OCI-LY3 (cell line): Measurements from ENCODE around the gene CCL26.
"Not testable (repeated sequence)": the region's sequence is repeated elsewhere in the genome, so short reads cannot be mapped to it uniquely, and the experiment has no call there.

Experiments
- CTCF ChIP-seq: fragments of 200-600, 300-600 bp; sonication (generic); IDR thresholded peaks from 2 replicates; pipeline ENCODE4 v1.5.1; 2014; ENCODE audit warnings: antibody characterized with exemption, low read length, low read depth
- EZH2phosphoT487 ChIP-seq: fragments of 200-600 bp; shearing (Covaris generic); IDR thresholded peaks from 2 replicates; pipeline ENCODE4 v1.6.1; 2018; ENCODE audit warnings: antibody characterized with exemption, mixed run types, low read depth

- TF ChIP-seq CTCF, EZH2phosphoT487: not testable (repeated sequence)
These were observed 11.0 kb upstream of the CCL26 start for GRCh38 chr7:75783058-75783457.
